ENCODE measurements around the gene FKBP4.

- TF ChIP-seq, protein P1, sequence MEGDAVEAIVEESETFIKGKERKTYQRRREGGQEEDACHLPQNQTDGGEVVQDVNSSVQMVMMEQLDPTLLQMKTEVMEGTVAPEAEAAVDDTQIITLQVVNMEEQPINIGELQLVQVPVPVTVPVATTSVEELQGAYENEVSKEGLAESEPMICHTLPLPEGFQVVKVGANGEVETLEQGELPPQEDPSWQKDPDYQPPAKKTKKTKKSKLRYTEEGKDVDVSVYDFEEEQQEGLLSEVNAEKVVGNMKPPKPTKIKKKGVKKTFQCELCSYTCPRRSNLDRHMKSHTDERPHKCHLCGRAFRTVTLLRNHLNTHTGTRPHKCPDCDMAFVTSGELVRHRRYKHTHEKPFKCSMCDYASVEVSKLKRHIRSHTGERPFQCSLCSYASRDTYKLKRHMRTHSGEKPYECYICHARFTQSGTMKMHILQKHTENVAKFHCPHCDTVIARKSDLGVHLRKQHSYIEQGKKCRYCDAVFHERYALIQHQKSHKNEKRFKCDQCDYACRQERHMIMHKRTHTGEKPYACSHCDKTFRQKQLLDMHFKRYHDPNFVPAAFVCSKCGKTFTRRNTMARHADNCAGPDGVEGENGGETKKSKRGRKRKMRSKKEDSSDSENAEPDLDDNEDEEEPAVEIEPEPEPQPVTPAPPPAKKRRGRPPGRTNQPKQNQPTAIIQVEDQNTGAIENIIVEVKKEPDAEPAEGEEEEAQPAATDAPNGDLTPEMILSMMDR (IDR thresholded peaks at IDR 0.05) = no peak
- no peak for TF ChIP-seq POLR2A (IDR thresholded peaks at IDR 0.05)
Measured at GRCh38 chr12:2820432-2820831, 25.7 kb downstream of the FKBP4 start.

Measured in prostate gland (tissue), 2 donors.